Endothelial cell (in vitro differentiated cells): ENCODE measurements around the gene AKAP5. TPM values are rescaled to one million over a fixed set of nuclear protein-coding genes. Genes with fewer than 3 reads are reported as not detected.

Experiments used
- DNase-seq: peaks from one replicate; pipeline ENCODE4 v3.0.0; 2021; ENCODE audit warnings: low spot score
- H3K27ac Mint-ChIP-seq: one replicate; pipeline ENCODE4 v1.8.0; 2021; ENCODE audit warnings: mixed read lengths, inconsistent platforms; ENCODE audit not compliant: unreplicated experiment
- H3K27me3 Mint-ChIP-seq: one replicate; pipeline ENCODE4 v1.8.0; 2021; ENCODE audit warnings: mild to moderate bottlenecking, moderate library complexity, mixed read lengths, inconsistent platforms; ENCODE audit not compliant: unreplicated experiment
- H3K36me3 Mint-ChIP-seq: one replicate; pipeline ENCODE4 v1.8.0; 2021; ENCODE audit warnings: mild to moderate bottlenecking, low read depth, mixed read lengths, inconsistent platforms; ENCODE audit not compliant: unreplicated experiment
- H3K4me1 Mint-ChIP-seq: one replicate; pipeline ENCODE4 v1.8.0; 2021; ENCODE audit warnings: mild to moderate bottlenecking, mixed read lengths, inconsistent platforms; ENCODE audit not compliant: unreplicated experiment
- H3K4me3 Mint-ChIP-seq: one replicate; pipeline ENCODE4 v1.8.0; 2021; ENCODE audit warnings: mild to moderate bottlenecking, mixed read lengths, inconsistent platforms; ENCODE audit not compliant: unreplicated experiment
- H3K9me3 Mint-ChIP-seq: one replicate; pipeline ENCODE4 v1.8.0; 2021; ENCODE audit warnings: mixed read lengths, inconsistent platforms; ENCODE audit not compliant: unreplicated experiment
- CTCF ChIP-seq: fragments of 200-600 bp; sonication (generic); IDR thresholded peaks from one replicate; pipeline ENCODE4 v1.5.0; 2021; ENCODE audit warnings: antibody characterized with exemption; ENCODE audit not compliant: unreplicated experiment
- total RNA-seq: library from RNA; stranded (reverse); fragmentation: NEBNext Ultra II Directional; extraction: Animal tissue kit (Norgen Biotek cat#: 25700); gene quantifications from one replicate; pipeline ENCODE4 v1.2.1, GENCODE V29; 2021; ENCODE audit not compliant: unreplicated experiment

The AKAP5 gene
- total RNA-seq, 1 donor from 2014 or later = 6.1 TPM

- DNase-seq = no peak
- no peak overlapping the region for H3K4me3 Mint-ChIP-seq
- no peak overlapping the region for H3K27ac Mint-ChIP-seq
- no peaks in the 10 kb centered on the region for H3K27me3 Mint-ChIP-seq
- no peaks in the 10 kb centered on the region for H3K9me3 Mint-ChIP-seq
- TF ChIP-seq CTCF = no peak
- no peaks in the 10 kb centered on the region for H3K4me1 Mint-ChIP-seq
- peaks cover 17% of the 10 kb centered on the region for H3K36me3 Mint-ChIP-seq
These were observed 46.3 kb upstream of the AKAP5 start for GRCh38 chr14:64419003-64419402.

- Mint-ChIP-seq H3K4me3 (no peak overlapping the region), H3K27ac (peak overlapping the region; percentile 51), H3K9me3 (no peaks in the 10 kb centered on the region), H3K4me1 (no peaks in the 10 kb centered on the region), H3K36me3 (peaks cover 19% of the 10 kb centered on the region), H3K27me3 (no peaks in the 10 kb centered on the region)
- DNase-seq = no peak
- no peak for TF ChIP-seq CTCF
These were observed 44.1 kb upstream of the AKAP5 start for GRCh38 chr14:64421166-64421565.

GRCh38 chr14:64422005-64422404 is 43.3 kb upstream of the AKAP5 start:
- H3K36me3 Mint-ChIP-seq = peaks cover 19% of the 10 kb centered on the region
- DNase-seq = no peak
- H3K4me3 Mint-ChIP-seq = no peak overlapping the region
- TF ChIP-seq CTCF = no peak
- H3K27ac Mint-ChIP-seq = no peak overlapping the region
- H3K27me3 Mint-ChIP-seq = no peaks in the 10 kb centered on the region
- no peaks in the 10 kb centered on the region for H3K9me3 Mint-ChIP-seq
- H3K4me1 Mint-ChIP-seq = no peaks in the 10 kb centered on the region

GRCh38 chr14:64422756-64423155 is 42.5 kb upstream of the AKAP5 start:
- Mint-ChIP-seq H3K27ac (no peak overlapping the region), H3K36me3 (peaks cover 19% of the 10 kb centered on the region), H3K27me3 (no peaks in the 10 kb centered on the region), H3K4me1 (no peaks in the 10 kb centered on the region), H3K4me3 (no peak overlapping the region), H3K9me3 (no peaks in the 10 kb centered on the region)
- DNase-seq = no peak
- no peak for TF ChIP-seq CTCF

GRCh38 chr14:64423987-64424386 is 41.3 kb upstream of the AKAP5 start:
- Mint-ChIP-seq H3K27ac (no peak overlapping the region), H3K36me3 (peaks cover 18% of the 10 kb centered on the region)

More at GRCh38 chr14:64423987-64424386, 41.3 kb upstream of the AKAP5 start:
- Mint-ChIP-seq H3K4me1 (no peaks in the 10 kb centered on the region), H3K4me3 (no peak overlapping the region), H3K9me3 (no peaks in the 10 kb centered on the region), H3K27me3 (no peaks in the 10 kb centered on the region)
- DNase-seq = no peak
- no peak for TF ChIP-seq CTCF
